NT2/D1 (cell line): Measurements from ENCODE around the gene GAS7.

Experiments used
- YY1 ChIP-seq: IDR thresholded peaks from 2 replicates; pipeline ENCODE4 v1.6.1; 2011; ENCODE audit not compliant: insufficient read length, insufficient read depth
- ZNF274 ChIP-seq: IDR thresholded peaks from 2 replicates; pipeline ENCODE4 v1.6.1; 2011; ENCODE audit warnings: mild to moderate bottlenecking, low read depth, low read length

- TF ChIP-seq ZNF274 (no peak), YY1 (no peak)
Observed at GRCh38 chr17:10151667-10152496, 46.5 kb downstream of the GAS7 start.
